Panc1 (cell line): ENCODE results near the gene OR51B5.

ENCODE experiments used
- POLR2AphosphoS5 ChIP-seq: IDR thresholded peaks from 2 replicates; pipeline ENCODE4 v1.6.1; 2012; ENCODE audit warnings: mild to moderate bottlenecking, low read depth, low read length, moderate library complexity
- SIN3A ChIP-seq: IDR thresholded peaks from 2 replicates; pipeline ENCODE4 v1.6.1; 2012; ENCODE audit warnings: low read depth, mild to moderate bottlenecking, low read length, moderate library complexity, borderline replicate concordance; ENCODE audit not compliant: insufficient read depth
- TF ChIP-seq, protein P1 (sequence below): fragments of 450-650 bp; IDR thresholded peaks from 2 replicates; pipeline ENCODE4 v1.5.1; 2017; ENCODE audit warnings: mild to moderate bottlenecking
- TF ChIP-seq, protein P2 (sequence below), 2 experiments: IDR thresholded peaks; 2 replicates each; pipeline ENCODE4 v1.6.1; 2011 to 2012; ENCODE audit warnings: low read depth in 2 of 2, control low read depth in 1 of 2, low read length in 1 of 2, mild to moderate bottlenecking in 1 of 2, moderate library complexity in 1 of 2; ENCODE audit not compliant: insufficient read depth in 1 of 2

DNA sequence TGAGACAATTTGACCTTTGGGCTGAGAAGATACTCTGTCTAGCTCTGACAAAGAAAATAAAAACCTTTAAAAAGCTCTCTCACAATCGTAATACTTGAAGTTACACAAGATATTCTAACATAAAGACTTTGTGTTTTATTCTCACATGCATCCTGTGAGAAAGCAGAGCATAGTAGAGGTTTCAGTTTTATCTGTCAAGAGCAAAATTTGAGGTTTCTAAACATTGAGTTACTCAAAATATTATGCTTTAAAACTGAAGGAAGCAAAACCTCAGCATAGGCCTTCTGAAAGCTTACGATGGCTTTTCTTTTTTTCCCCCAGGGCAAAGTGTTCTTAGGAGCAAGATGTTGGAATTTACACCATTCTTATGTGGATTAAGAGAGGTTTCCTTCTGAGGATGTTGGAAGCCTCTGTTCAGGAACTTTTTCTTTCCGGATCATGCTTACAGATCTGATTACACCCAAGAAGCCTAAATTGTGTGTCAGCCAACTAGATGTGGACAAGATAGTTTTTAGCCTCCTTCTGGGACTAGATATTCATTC lies 25.2 kb upstream of the OR51B5 start:
- TF ChIP-seq, protein P1, sequence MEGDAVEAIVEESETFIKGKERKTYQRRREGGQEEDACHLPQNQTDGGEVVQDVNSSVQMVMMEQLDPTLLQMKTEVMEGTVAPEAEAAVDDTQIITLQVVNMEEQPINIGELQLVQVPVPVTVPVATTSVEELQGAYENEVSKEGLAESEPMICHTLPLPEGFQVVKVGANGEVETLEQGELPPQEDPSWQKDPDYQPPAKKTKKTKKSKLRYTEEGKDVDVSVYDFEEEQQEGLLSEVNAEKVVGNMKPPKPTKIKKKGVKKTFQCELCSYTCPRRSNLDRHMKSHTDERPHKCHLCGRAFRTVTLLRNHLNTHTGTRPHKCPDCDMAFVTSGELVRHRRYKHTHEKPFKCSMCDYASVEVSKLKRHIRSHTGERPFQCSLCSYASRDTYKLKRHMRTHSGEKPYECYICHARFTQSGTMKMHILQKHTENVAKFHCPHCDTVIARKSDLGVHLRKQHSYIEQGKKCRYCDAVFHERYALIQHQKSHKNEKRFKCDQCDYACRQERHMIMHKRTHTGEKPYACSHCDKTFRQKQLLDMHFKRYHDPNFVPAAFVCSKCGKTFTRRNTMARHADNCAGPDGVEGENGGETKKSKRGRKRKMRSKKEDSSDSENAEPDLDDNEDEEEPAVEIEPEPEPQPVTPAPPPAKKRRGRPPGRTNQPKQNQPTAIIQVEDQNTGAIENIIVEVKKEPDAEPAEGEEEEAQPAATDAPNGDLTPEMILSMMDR = no peak
- TF ChIP-seq POLR2AphosphoS5 (no peak), SIN3A (no peak)
- TF ChIP-seq, protein P2, sequence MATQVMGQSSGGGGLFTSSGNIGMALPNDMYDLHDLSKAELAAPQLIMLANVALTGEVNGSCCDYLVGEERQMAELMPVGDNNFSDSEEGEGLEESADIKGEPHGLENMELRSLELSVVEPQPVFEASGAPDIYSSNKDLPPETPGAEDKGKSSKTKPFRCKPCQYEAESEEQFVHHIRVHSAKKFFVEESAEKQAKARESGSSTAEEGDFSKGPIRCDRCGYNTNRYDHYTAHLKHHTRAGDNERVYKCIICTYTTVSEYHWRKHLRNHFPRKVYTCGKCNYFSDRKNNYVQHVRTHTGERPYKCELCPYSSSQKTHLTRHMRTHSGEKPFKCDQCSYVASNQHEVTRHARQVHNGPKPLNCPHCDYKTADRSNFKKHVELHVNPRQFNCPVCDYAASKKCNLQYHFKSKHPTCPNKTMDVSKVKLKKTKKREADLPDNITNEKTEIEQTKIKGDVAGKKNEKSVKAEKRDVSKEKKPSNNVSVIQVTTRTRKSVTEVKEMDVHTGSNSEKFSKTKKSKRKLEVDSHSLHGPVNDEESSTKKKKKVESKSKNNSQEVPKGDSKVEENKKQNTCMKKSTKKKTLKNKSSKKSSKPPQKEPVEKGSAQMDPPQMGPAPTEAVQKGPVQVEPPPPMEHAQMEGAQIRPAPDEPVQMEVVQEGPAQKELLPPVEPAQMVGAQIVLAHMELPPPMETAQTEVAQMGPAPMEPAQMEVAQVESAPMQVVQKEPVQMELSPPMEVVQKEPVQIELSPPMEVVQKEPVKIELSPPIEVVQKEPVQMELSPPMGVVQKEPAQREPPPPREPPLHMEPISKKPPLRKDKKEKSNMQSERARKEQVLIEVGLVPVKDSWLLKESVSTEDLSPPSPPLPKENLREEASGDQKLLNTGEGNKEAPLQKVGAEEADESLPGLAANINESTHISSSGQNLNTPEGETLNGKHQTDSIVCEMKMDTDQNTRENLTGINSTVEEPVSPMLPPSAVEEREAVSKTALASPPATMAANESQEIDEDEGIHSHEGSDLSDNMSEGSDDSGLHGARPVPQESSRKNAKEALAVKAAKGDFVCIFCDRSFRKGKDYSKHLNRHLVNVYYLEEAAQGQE (IDR thresholded peaks at IDR 0.05; ENCODE audit: insufficient read depth in 1 of 2, low read depth in 2 of 2, low read length in 1 of 2) = no peak
